CD4-positive, alpha-beta T cell treated with Interleukin-21 for 1 hour (primary cell): Measurements from ENCODE around the gene BRPF3.

ENCODE experiments used
- DNase-seq: peaks from one replicate; pipeline ENCODE4 v3.0.0-alpha.2; 2020

The BRPF3 gene

DNA sequence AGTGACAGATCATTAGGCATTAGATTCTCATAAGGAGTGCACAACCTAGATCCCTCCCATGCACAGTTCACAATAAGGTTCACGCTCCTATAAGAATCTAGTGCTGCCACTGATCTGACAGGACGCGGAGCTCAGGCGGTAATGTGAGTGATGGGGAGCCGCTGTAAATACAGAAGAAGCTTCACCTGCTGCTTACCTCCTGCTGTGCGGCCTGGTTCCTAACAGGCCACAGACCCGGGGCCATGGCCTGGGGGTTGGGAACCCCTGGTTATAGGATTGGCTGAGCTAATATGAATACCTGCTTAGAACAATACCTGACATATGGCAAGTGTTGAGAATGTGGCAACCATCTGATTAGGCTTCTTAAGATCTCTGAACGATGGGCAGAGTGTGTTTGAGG, 75.7 kb downstream of the BRPF3 start:
- DNase-seq, result no peak

DNA sequence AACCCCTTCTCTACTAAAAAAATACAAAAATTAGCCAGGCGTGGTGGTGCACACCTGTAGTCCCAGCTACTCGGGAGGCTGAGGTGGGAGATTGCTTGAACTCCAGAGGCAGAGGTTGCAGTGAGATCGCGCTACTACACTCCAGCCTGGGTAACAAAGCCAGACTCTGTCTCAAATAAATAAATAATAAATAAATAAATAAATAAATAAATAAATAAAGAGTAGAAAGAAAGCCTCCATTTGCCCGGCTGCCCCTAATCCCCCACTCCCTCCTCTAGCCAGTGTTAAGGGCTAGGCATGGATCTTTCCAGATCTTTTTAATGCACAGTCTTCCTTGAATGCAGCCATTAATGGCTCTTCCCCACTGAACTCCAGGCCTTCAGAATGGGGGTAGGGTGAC, 76.5 kb downstream of the BRPF3 start:
- DNase-seq, result no peak

DNA sequence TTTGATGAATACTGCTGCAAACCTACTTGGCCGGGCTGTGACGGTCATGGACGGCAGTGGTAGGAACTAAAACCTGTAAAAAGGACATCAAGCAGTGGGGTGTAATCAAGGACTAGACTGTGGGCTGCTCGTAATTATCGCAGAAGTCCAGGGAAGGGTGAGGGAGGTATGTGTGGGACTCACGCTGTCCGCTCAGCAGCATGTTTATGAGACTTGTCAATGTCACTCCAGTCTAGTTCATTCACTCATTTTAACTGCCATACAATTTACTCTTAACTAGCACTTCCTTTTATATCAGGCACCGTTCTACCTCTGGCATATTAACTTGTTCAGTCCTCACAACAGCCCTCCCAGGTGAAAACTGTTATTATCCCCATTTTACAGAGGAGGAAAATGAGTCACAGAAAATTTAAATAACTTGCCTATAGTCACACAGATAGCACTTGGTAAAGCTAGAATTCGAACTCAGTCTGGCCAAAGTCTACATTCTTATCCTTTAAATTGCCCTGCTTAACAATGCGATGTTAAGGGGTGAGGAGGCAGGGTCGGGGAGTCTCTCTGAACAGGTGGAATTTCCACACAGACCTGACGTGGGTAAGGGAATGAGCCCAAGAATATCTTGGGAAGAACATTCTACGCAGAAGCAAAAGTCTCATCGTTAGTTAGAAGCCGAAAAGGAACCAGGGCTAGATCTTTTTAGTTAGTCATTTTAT, 77.4 kb downstream of the BRPF3 start:
- no peak for DNase-seq

DNA sequence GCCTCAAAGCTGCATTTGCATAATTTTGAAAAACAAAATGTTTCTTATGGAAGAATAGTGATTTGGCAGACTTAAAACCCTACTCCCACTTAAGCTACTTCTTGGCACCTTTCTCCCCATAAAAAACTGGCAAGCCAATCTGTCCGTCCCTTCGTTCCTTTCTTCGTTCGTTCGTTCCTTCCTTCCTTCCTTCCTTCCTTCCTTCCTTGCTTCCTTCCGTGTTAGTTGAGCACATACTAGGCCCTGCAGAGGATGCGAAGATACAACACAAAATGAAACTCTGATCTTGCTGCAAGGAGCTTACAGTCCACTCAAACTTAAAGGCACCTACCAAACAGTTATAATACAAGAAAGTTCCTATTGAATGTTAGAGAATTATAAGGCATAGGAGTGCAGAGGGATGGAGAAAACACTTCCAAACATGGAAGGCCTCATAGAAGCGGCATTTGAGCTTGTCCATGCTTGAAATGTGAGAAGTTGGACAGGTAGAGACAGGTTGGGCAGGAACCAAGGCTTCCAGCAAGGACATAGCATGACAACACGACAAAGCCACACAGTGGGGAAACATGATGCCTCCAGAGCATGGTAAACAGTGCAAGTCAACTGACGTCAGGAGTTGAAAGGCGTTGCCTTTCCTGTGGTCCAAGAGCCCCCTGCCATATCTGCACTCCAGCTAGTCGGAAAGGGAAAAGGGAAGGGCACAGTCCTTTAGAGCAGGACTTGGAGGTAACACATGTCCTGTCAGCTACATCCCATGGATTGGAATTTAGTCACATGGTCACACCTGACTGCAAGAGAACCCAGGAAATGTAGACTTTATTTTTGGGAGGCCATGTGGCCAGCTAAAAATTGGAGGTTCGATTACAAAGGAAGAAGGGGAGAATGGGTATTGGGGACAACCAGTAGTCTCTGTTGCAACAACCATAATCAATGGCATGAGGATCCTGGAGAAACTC, 80.3 kb downstream of the BRPF3 start:
- no peak for DNase-seq

DNA sequence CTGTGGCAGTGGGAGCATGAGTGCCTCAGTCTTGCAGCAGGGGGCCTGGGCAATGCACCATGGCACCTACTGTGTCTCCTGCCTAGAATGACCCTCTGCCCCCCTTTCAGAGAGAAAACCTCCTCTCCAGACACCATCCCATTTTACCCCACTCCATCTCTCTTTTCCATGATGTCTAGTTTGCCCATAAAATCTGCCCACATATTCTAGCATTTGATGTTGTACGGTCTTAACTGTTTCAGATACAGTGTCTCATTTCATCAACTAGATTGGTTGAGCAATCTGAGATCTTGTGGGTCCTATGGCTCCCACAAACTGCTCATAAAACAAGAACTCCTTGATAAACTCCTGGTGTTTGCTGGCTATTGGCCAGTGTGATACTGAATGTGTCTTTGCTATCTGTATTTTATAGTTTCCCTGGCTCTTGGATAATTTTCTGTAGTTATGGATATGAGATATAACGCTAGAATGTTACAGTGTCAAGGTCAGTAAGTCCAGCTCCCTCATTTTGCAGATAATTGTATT, 81.5 kb downstream of the BRPF3 start:
- DNase-seq, result no peak

DNA sequence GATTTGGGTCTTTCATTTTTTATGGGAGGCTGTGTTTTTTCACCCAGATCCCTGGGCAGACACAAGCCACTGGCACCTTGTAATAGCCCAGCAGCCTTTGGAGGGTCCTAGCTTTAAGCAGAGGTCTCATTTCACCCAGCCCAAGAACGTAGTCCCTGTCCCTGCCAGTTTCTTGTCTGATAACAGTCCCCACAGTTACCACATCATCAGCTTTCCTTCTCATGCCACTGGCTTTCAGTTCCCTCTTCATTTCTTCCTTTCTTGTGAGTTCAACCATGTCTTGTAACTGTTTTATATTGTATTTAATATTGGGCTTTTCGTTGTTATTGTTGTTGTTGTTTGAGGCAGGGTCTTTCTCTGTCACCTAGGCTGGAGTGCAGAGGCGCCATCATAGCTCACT, 83.9 kb downstream of the BRPF3 start:
- no peak for DNase-seq

- DNase-seq, result no peak
Measured at GRCh38 chr6:36280983-36281382, 84.4 kb downstream of the BRPF3 start.
